Measurements from ENCODE around the gene OR6M1.

The OR6M1 gene

GRCh38 chr11:123800036-123800435 is 6.1 kb downstream of the OR6M1 start:
- TF ChIP-seq, protein P1, sequence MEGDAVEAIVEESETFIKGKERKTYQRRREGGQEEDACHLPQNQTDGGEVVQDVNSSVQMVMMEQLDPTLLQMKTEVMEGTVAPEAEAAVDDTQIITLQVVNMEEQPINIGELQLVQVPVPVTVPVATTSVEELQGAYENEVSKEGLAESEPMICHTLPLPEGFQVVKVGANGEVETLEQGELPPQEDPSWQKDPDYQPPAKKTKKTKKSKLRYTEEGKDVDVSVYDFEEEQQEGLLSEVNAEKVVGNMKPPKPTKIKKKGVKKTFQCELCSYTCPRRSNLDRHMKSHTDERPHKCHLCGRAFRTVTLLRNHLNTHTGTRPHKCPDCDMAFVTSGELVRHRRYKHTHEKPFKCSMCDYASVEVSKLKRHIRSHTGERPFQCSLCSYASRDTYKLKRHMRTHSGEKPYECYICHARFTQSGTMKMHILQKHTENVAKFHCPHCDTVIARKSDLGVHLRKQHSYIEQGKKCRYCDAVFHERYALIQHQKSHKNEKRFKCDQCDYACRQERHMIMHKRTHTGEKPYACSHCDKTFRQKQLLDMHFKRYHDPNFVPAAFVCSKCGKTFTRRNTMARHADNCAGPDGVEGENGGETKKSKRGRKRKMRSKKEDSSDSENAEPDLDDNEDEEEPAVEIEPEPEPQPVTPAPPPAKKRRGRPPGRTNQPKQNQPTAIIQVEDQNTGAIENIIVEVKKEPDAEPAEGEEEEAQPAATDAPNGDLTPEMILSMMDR (IDR thresholded peaks at IDR 0.05; ENCODE audit: insufficient read depth, low read depth, low read length, missing control alignments), result no peak
- no peak for DNase-seq (ENCODE audit: low read depth)
- no peak overlapping the region for H3K4me3 ChIP-seq (ENCODE audit: low read length)

DNA sequence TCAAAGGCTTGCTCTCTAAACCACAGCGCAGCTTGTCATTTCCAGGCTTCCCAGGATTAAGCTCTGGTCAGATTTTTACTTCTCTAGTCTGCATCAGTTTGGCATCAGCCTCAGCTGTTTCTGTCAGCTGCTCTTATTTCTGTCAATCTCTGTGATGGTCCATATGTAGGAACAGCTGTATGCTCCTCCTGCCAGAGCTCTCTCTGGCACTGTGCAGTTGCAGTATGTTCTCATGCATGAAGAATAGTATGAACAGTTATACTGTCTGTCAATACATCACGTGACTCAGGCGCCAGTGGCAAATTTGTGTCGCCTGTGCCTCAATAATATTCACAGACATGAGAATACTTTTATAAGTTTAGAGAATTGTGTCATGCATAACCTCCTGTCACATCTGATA is 6.7 kb downstream of the OR6M1 start:
- TF ChIP-seq, protein P1 (IDR thresholded peaks at IDR 0.05; ENCODE audit: insufficient read depth, low read depth, low read length, missing control alignments), result no peak

GRCh38 chr11:123798513-123799252 is 7.5 kb downstream of the OR6M1 start:
- no peak overlapping the region for H3K4me3 ChIP-seq (ENCODE audit: low read length)
- TF ChIP-seq, protein P1 (IDR thresholded peaks at IDR 0.05; ENCODE audit: insufficient read depth, low read depth, low read length, missing control alignments), result no peak
- peak; percentile 15 for DNase-seq (ENCODE audit: low read depth)

More for the DNA sequence above, 6.7 kb downstream of the OR6M1 start:
- no peak for DNase-seq (ENCODE audit: low read depth)
- no peak overlapping the region for H3K4me3 ChIP-seq (ENCODE audit: low read length)

DNA sequence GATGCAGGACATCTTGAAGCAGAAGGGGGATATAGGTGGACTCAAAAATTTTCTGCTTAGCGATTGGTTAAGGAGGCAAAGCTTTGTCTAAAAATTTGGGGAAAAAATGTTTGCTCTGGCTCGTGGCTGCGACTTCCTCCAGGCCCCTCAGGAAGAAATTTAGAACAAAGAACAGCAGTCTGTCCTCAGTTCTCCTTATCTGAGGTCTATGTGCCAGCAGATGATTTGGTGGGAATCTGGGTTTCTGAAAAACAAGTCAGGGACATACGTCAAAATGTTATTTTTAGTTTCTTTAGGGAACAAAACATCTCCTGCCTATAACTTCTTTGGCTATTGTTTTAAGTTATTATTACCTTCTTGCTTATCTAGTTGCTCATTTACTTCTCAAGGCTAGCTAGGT is 8.1 kb downstream of the OR6M1 start:
- DNase-seq (ENCODE audit: low read depth), result no peak
- TF ChIP-seq, protein P1 (IDR thresholded peaks at IDR 0.05; ENCODE audit: insufficient read depth, low read depth, low read length, missing control alignments), result no peak
- H3K4me3 ChIP-seq (ENCODE audit: low read length), result no peak overlapping the region

DNA sequence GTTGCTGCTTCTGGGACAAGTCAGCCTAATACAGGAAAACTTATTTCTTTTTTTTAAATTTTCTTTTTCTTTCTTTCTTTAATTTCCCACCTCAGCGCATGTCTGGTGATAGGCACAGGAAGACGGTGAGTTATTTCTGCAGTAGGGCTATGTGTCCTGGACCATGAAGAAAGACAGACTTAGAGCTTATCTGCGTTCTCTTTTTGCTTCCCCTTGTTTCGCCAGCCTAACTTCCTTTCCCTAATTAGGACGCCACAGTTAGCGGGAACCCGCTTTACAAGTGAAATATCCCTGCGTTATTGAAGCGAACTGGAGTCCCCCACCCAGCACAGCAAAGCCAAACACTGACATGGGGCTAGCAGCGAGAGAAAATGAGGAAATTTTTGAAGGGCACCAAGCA is 8.6 kb downstream of the OR6M1 start:
- no peak for DNase-seq (ENCODE audit: low read depth)
- TF ChIP-seq, protein P1 (IDR thresholded peaks at IDR 0.05; ENCODE audit: insufficient read depth, low read depth, low read length, missing control alignments), result no peak
- H3K4me3 ChIP-seq (ENCODE audit: low read length), result no peak overlapping the region

- H3K4me3 ChIP-seq (ENCODE audit: low read length), result no peak overlapping the region
- no peak for DNase-seq (ENCODE audit: low read depth)
- TF ChIP-seq, protein P1 (IDR thresholded peaks at IDR 0.05; ENCODE audit: insufficient read depth, low read depth, low read length, missing control alignments), result no peak
Observed at GRCh38 chr11:123797114-123797513, 9.0 kb downstream of the OR6M1 start.

DNA sequence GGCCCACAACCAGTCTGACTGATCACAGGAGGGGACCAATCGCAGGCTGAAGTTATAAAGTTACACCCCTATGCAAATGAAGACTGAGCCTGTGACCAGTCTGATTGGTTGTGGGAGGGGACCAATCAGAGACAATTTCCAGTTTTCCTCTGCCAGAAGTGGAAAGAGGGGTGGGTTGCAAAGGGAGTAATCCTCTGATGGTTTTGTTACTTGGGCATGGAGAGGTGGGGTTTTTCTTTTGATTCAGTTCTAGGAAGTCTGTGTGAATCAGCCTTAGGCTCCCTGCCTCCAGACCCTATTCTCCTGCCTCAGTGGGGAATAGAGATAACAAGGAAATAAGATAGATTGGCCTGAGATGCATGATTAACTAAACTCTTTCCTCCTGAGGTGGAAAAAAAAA is 9.9 kb downstream of the OR6M1 start:
- TF ChIP-seq, protein P1 (IDR thresholded peaks at IDR 0.05; ENCODE audit: insufficient read depth, low read depth, low read length, missing control alignments), result no peak
- DNase-seq (ENCODE audit: low read depth), result no peak
- H3K4me3 ChIP-seq (ENCODE audit: low read length), result no peak overlapping the region
